Right lobe of liver (tissue), 6 donors: ENCODE measurements around the gene CELSR1. TPM values are rescaled to one million over a fixed set of nuclear protein-coding genes. Genes with fewer than 3 reads are reported as not detected.

Experiments
- ATAC-seq, 4 donors: fragments of 200-7000 bp; cut with Tn5 transposase; one replicate each; pipeline ENCODE4 v1.9.1; 2020; ENCODE audit warnings: mild to moderate bottlenecking in 4 of 4, moderate library complexity in 4 of 4
- DNase-seq, 3 donors: peaks; one replicate each; pipeline ENCODE4 v3.0.0-alpha.2; 2020
- H3K27ac ChIP-seq, 3 donors: fragments of 200-600 bp; one replicate each; pipeline ENCODE4 v1.8.0; 2022
- H3K27me3 ChIP-seq, 2 donors: fragments of 200-600 bp; one replicate each; pipeline ENCODE4 v1.8.0; 2022
- H3K36me3 ChIP-seq, 4 donors: fragments of 200-600 bp; sonication (generic) in 1 of 4; one replicate each; pipeline versions ENCODE4 v1.5.1 to v1.8.0; 2017 to 2022; ENCODE audit warnings: control low read depth in 1 of 4
- H3K4me1 ChIP-seq, 4 donors: fragments of 200-600 bp; sonication (generic) in 1 of 4; one replicate each; pipeline versions ENCODE4 v1.5.1 to v1.8.0; 2017 to 2022; ENCODE audit warnings: control low read depth in 1 of 4
- H3K4me3 ChIP-seq, 3 donors: fragments of 200-600 bp; one replicate each; pipeline ENCODE4 v1.8.0; 2022
- H3K9me3 ChIP-seq, 4 donors: fragments of 200-600 bp; sonication (generic) in 1 of 4; one replicate each; pipeline versions ENCODE4 v1.5.1 to v1.8.0; 2017 to 2022; ENCODE audit warnings: control low read depth in 1 of 4
- CTCF ChIP-seq, 4 donors: fragments of 200-600 bp in 3 of 4; fragments of 450-650 bp in 1 of 4; IDR thresholded peaks; one replicate each; pipeline versions ENCODE4 v1.5.1 to v1.8.0; 2016 to 2022; ENCODE audit warnings: antibody characterized with exemption in 4 of 4, mild to moderate bottlenecking in 2 of 4
- POLR2A ChIP-seq: fragments of 450-650 bp; IDR thresholded peaks from one replicate; pipeline ENCODE4 v1.6.1; 2017; ENCODE audit warnings: antibody characterized with exemption, mild to moderate bottlenecking
- WGBS: methylation state at CpG from one replicate; pipeline ENCODE4 v1.1.6; 2018; ENCODE audit warnings: low coverage, low lambda C conversion rate; ENCODE audit not compliant: insufficient coverage; ENCODE audit errors: missing lambda C conversion rate; 5-methylcytosine and 5-hydroxymethylcytosine counted together
- intact Hi-C, 2 donors: fragments of 100-400 bp; cut with DNase I; formaldehyde crosslinking; loops; one replicate each; pipeline versions ENCODE4 v1.11.2 to v1.14.1; 2022
- total RNA-seq, 6 experiments: library from RNA; depleted of rRNA in 2 of 6; stranded (reverse); fragments of >200 nt in 2 of 6; fragmentation: NEBNext Ultra II Directional in 3 of 6; extraction: Animal tissue kit (Norgen Biotek cat#: 25700) in 3 of 6; gene quantifications; one replicate each; pipeline versions ENCODE4 v1.1.0 to v1.2.4, GENCODE V29; 2016 to 2023
- donor health status: DM: no; HTN: yes; CAD: no.
- donor health status: DM: no; HTN: no; CAD: no.
- donor health status: DM: no; HTN: no; CAD: no.
- donor health status: DM: no; HTN: yes; CAD: no.
- donor health status: DM: no; HTN: yes; CAD: no.

Gene CELSR1
- total RNA-seq, 6 experiments from 2014 or later: 2.9 to 8.2 (median 5.0) TPM

- DNase-seq (peak in 1 of 3 donors; percentile 40), ATAC-seq (no peak)
- Histone ChIP-seq H3K4me1 (peaks cover 0 to 12% (median 2%) of the 10 kb centered on the region in 4 donors), H3K9me3 (no peaks in the 10 kb centered on the region), H3K36me3 (peaks cover 0 to 46% (median 20%) of the 10 kb centered on the region in 4 donors), H3K4me3 (no peak overlapping the region), H3K27me3 (no peaks in the 10 kb centered on the region), H3K27ac (no peak overlapping the region)
- no CpG with 5 or more reads among the region's 9 CpGs for WGBS
- intact Hi-C loops: no loop called here
- no peak for TF ChIP-seq POLR2A
- no peak for TF ChIP-seq CTCF (IDR thresholded peaks at IDR 0.05)
These were observed 199.6 kb downstream of the CELSR1 start for GRCh38 chr22:46337870-46338269.

GRCh38 chr22:46336119-46337078, 201.0 kb downstream of the CELSR1 start:
- 10% methylated on average over 28 of the region's 42 CpGs for WGBS
- TF ChIP-seq POLR2A: no peak
- TF ChIP-seq CTCF (IDR thresholded peaks at IDR 0.05): no peak
- DNase-seq: peak in 2 of 3 donors; percentile 50 to 66

DNA sequence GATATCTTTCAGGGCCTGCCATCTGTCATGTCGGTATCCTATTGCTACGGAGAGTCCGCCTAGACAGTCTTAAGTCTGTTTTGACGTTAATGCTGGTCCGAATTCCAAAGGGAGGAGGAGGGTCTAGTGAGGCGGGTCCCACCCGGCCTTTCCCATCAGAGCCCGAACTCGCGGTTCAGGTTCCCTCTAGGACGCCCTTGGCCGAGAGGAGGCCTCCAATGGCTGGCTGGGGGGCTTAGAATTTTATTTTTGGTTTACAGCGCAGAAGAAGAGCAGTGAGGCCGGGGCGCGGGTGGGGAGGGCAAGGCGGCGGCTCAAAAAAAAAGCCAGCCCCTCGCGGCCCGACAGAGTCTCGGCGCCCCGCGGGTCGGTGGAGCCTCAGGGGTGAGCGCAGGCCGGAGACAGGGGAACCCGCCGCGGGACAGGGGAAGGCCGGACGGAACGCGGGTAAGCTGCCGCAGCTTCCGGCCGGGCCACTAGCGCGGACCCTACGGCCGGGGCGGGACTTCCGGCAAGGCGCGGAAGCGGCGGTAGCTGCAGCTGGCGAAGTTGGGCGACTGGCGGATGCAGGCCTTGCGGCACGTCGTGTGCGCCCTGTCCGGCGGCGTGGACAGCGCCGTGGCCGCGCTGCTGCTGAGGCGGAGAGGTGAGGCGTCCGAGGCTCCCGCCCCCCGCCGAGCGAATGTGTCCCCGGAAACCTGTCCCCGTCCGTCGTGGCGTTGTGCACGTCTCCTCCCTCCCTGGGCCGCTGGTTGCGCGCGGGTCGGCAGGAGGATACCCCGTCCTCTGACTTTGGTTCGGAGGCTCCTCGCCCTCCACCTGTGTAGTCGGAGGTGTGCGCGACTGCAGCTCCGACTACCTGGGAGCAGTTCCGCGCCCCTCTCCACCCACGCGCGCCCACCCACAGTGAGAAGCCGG, 202.0 kb downstream of the CELSR1 start, which contains the start of gene TRMU:
Gene TRMU (plus strand): TSS at position 514 of the 918 bp plus-strand sequence. CDS start 51 bp downstream, at position 565.
- intact Hi-C loops: no loop called here
- no peak for TF ChIP-seq CTCF (IDR thresholded peaks at IDR 0.05)
- peak; percentile 68 for TF ChIP-seq POLR2A
- peaks cover 0 to 26% (median 14%) of the 10 kb centered on the region in 4 donors for H3K36me3 ChIP-seq

More at GRCh38 chr22:46336119-46337078, 201.0 kb downstream of the CELSR1 start:
- Histone ChIP-seq H3K36me3 (peaks cover 0 to 31% (median 14%) of the 10 kb centered on the region in 4 donors), H3K4me3 (peak overlapping the region; percentile 88 to 99 (median 97)), H3K4me1 (peaks cover 0 to 12% (median 2%) of the 10 kb centered on the region in 4 donors), H3K27me3 (no peaks in the 10 kb centered on the region), H3K27ac (peak overlapping the region in 2 of 3 donors; percentile 77 to 89), H3K9me3 (no peaks in the 10 kb centered on the region)
- intact Hi-C loops: no loop called here
- ATAC-seq: peak; percentile 52 to 71 (median 58)

GRCh38 chr22:46331496-46331895, 205.9 kb downstream of the CELSR1 start:
- intact Hi-C loops: no loop called here
- peak in 1 of 3 donors; percentile 37 for DNase-seq
- Histone ChIP-seq H3K9me3 (no peaks in the 10 kb centered on the region), H3K27me3 (no peaks in the 10 kb centered on the region), H3K27ac (no peak overlapping the region), H3K4me3 (no peak overlapping the region), H3K4me1 (peaks cover 0 to 5% (median 0%) of the 10 kb centered on the region in 4 donors), H3K36me3 (no peaks in the 10 kb centered on the region)
- WGBS: 90% methylated on average over 2 of the region's 23 CpGs
- no peak for ATAC-seq
- TF ChIP-seq CTCF (IDR thresholded peaks at IDR 0.05) (no peak), POLR2A (no peak)

More for the DNA sequence above, 202.0 kb downstream of the CELSR1 start, which contains the start of gene TRMU:
- no peaks in the 10 kb centered on the region for H3K9me3 ChIP-seq
- peak within 1 kb of the TSS; percentile 77 to 89 (median 82) for H3K27ac ChIP-seq
- DNase-seq (peak; percentile 89 to 91 (median 90)), ATAC-seq (peak; percentile 94 to 98 (median 96))
- 4% methylated on average over 29 of the region's 93 CpGs for WGBS
- no peaks in the 10 kb centered on the region for H3K27me3 ChIP-seq
- H3K4me3 ChIP-seq: peak within 1 kb of the TSS; percentile 88 to 99 (median 97)
- H3K4me1 ChIP-seq: peaks cover 0 to 12% (median 2%) of the 10 kb centered on the region in 4 donors
